Glutamatergic neuron (in vitro differentiated cells): Measurements from ENCODE around the gene CD300A. TPM values are rescaled to one million over a fixed set of nuclear protein-coding genes. Genes with fewer than 3 reads are reported as not detected.

ENCODE experiments used
- DNase-seq: peaks from one replicate; pipeline ENCODE4 v3.0.0; 2022
- H3K27ac Mint-ChIP-seq: one replicate; pipeline ENCODE4 v1.8.0; 2020; ENCODE audit warnings: mild to moderate bottlenecking, mixed read lengths, inconsistent platforms; ENCODE audit not compliant: unreplicated experiment
- H3K27me3 Mint-ChIP-seq: one replicate; pipeline ENCODE4 v1.8.0; 2020; ENCODE audit warnings: mild to moderate bottlenecking, moderate library complexity, mixed read lengths, inconsistent platforms; ENCODE audit not compliant: unreplicated experiment
- H3K36me3 Mint-ChIP-seq: one replicate; pipeline ENCODE4 v1.8.0; 2020; ENCODE audit warnings: mild to moderate bottlenecking, mixed read lengths, inconsistent platforms; ENCODE audit not compliant: unreplicated experiment
- H3K4me1 Mint-ChIP-seq: one replicate; pipeline ENCODE4 v1.8.0; 2020; ENCODE audit warnings: mild to moderate bottlenecking, low read depth, mixed read lengths, inconsistent platforms; ENCODE audit not compliant: unreplicated experiment
- H3K4me3 Mint-ChIP-seq: one replicate; pipeline ENCODE4 v1.8.0; 2020; ENCODE audit warnings: mild to moderate bottlenecking, mixed read lengths, inconsistent platforms; ENCODE audit not compliant: unreplicated experiment
- H3K9me3 Mint-ChIP-seq: one replicate; pipeline ENCODE4 v1.8.0; 2020; ENCODE audit warnings: mild to moderate bottlenecking, moderate library complexity, mixed read lengths, inconsistent platforms; ENCODE audit not compliant: unreplicated experiment
- total RNA-seq: library from RNA; stranded (reverse); fragmentation: NEBNext Ultra II Directional; extraction: Animal tissue kit (Norgen Biotek cat#: 25700); gene quantifications from one replicate; pipeline ENCODE4 v1.2.1, GENCODE V29; 2021; ENCODE audit not compliant: unreplicated experiment
- TF ChIP-seq, protein P1 (sequence below): fragments of 200-600 bp; sonication (generic); IDR thresholded peaks from one replicate; pipeline ENCODE4 v1.5.0; 2021; ENCODE audit not compliant: partially characterized antibody, unreplicated experiment

Gene CD300A
- total RNA-seq, 1 donor from 2014 or later = 0.25 TPM

DNA sequence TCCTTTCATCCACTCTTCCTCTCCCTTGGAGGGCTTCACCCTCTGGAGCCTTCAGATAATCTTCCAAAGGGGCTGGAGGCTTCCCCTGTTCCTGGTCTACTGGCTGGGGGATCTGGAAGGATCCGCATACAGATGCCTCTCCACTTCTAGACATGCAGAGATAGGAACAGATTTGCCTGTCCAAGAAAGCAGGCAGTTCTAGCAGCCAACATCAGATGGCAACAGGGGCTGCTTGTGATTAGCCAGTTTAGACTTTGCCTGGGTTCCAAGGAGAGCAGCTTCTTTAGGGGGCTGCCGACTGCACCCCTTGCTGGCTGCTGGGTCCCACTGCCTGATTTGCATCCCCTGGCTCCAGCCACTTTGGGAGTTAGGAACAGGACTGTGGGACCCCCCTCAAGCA lies 6.2 kb upstream of the CD300A start:
- H3K9me3 Mint-ChIP-seq = peaks cover 7% of the 10 kb centered on the region
- peaks cover 28% of the 10 kb centered on the region for H3K4me1 Mint-ChIP-seq
- peaks cover 9% of the 10 kb centered on the region for H3K27me3 Mint-ChIP-seq
- no peak for DNase-seq
- TF ChIP-seq, protein P1, sequence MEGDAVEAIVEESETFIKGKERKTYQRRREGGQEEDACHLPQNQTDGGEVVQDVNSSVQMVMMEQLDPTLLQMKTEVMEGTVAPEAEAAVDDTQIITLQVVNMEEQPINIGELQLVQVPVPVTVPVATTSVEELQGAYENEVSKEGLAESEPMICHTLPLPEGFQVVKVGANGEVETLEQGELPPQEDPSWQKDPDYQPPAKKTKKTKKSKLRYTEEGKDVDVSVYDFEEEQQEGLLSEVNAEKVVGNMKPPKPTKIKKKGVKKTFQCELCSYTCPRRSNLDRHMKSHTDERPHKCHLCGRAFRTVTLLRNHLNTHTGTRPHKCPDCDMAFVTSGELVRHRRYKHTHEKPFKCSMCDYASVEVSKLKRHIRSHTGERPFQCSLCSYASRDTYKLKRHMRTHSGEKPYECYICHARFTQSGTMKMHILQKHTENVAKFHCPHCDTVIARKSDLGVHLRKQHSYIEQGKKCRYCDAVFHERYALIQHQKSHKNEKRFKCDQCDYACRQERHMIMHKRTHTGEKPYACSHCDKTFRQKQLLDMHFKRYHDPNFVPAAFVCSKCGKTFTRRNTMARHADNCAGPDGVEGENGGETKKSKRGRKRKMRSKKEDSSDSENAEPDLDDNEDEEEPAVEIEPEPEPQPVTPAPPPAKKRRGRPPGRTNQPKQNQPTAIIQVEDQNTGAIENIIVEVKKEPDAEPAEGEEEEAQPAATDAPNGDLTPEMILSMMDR = no peak
- no peaks in the 10 kb centered on the region for H3K36me3 Mint-ChIP-seq
- H3K4me3 Mint-ChIP-seq = no peak overlapping the region
- H3K27ac Mint-ChIP-seq = no peak overlapping the region

DNA sequence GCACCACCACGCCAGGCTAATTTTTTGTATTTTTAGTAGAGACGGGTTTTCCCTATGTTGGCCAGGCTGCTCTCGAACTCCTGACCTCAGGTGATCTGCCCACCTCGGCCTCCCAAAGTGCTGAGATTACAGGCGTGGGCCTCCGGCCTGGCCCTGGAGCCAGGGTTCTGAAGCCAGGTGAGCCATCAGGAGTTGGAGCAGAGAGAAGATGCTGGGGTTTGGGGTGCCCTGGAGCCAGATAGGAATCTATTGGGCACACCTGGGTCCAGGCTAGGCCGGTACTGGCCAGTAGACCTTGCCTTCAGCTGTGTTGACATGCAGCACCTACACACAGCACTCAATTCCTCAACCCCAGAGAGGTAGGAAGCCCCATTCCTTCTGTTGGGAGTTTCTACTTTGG lies 5.4 kb upstream of the CD300A start:
- no peak for DNase-seq

DNA sequence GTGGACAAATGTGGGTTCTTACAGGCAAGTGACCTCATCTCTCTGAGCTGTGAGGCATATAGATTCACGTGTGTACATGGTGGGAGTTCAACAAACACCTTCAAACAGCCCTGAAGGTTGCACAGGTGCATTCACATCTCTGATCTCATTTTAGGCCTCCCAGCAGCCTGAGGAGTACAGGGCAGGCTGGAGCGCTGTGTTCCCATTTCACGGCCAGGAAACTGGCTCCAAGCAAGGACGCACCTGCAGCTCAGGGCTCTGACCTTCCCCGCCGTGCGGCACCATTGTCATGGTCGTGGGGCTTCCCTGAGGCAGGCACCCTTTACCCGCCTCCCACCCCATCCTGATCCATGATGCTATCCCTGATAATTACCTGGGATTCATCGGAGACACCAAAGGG lies 4.8 kb upstream of the CD300A start:
- H3K36me3 Mint-ChIP-seq = no peaks in the 10 kb centered on the region
- TF ChIP-seq, protein P1 = no peak
- H3K9me3 Mint-ChIP-seq = no peaks in the 10 kb centered on the region
- H3K4me1 Mint-ChIP-seq = peaks cover 18% of the 10 kb centered on the region
- no peak overlapping the region for H3K27ac Mint-ChIP-seq
- H3K4me3 Mint-ChIP-seq = no peak overlapping the region
- H3K27me3 Mint-ChIP-seq = peaks cover 9% of the 10 kb centered on the region
- DNase-seq = no peak

More for the DNA sequence above, 5.4 kb upstream of the CD300A start:
- H3K4me1 Mint-ChIP-seq = peaks cover 24% of the 10 kb centered on the region
- no peak overlapping the region for H3K4me3 Mint-ChIP-seq
- H3K27me3 Mint-ChIP-seq = peaks cover 9% of the 10 kb centered on the region
- no peak overlapping the region for H3K27ac Mint-ChIP-seq
- H3K9me3 Mint-ChIP-seq = peaks cover 3% of the 10 kb centered on the region
- no peaks in the 10 kb centered on the region for H3K36me3 Mint-ChIP-seq
- TF ChIP-seq, protein P1 = no peak

DNA sequence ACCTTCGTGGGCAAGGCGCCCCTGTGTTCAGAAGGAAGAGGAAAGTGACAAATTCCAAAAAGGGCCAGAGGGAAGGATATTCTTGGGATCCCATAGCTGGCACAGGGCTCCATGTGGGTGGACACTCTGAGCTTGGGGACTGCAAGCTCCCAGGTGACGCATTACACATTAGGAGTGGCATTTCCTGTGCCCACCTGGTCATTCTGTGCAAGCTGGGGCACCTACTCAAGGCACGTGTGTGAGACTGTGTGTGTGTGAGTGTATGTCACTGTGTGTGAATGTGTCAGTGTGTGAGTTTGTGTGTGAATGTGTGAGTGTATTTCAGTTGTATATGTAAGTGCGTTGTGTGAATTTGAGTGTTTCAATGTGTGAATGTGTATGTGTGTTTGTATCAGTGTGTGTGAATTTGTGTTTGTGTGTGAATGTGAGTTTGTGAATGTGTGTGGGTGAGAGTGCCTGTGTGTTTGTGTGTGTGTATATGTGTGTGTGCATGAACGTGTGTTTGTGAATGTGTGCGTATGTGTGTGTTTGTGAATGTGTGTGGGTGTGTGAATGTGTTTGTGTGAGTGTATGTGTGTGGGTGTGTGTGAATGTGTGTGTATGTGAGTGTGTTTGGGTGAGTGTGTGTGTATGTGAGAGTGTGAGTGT lies 1.6 kb upstream of the CD300A start:
- Mint-ChIP-seq H3K36me3 (no peaks in the 10 kb centered on the region), H3K27ac (no peak overlapping the region), H3K4me1 (peaks cover 11% of the 10 kb centered on the region), H3K27me3 (peaks cover 4% of the 10 kb centered on the region), H3K9me3 (no peaks in the 10 kb centered on the region), H3K4me3 (no peak overlapping the region)
- DNase-seq = no peak
- TF ChIP-seq, protein P1 = no peak

DNA sequence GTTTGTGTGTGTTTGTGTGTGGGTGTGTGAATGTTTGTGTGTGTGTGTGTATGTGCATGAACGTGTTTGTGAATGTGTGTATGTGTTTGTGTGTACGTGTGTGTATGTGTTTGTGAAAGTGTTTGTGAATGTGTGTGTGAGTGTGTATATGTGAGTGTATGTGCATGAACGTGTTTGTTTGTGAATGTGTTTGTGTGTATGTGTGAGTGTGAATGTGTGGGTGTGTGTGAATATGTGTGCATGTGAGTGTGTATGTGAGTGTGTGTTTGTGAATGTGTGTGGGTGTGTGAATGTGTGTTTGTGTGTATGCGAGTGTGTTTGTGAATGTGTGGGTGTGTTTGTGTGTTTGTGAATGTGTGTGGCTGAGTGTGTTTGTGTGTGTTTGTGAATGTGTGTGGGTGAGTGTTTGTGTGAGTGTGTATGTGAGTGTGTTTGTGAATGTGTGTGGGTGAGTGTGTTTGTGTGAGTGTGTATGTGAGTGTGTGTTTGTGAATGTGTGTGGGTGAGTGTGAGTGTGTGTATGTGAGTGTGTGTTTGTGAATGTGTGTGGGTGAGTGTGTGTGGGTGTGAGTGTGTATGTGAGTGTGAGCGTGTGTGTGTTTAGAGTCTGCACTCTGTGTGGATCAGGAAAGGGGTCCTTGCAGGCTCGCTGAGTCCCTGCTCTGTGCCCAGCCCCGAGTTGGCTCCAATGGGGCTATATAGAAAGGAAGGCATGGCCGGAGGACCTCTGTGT lies 890 bp upstream of the CD300A start:
- Mint-ChIP-seq H3K27ac (no peak overlapping the region), H3K9me3 (peaks cover 3% of the 10 kb centered on the region), H3K4me1 (peaks cover 8% of the 10 kb centered on the region), H3K27me3 (peaks cover 4% of the 10 kb centered on the region), H3K4me3 (no peak overlapping the region), H3K36me3 (no peaks in the 10 kb centered on the region)
- TF ChIP-seq, protein P1 = no peak
- no peak for DNase-seq
